Chondrocyte (in vitro differentiated cells): ENCODE data around the gene MMP15. TPM values are rescaled to one million over a fixed set of nuclear protein-coding genes. Genes with fewer than 3 reads are reported as not detected.
A peak's percentile ranks its signal among the peaks of the same experiment; 100 is the strongest.
"Not testable (repeated sequence)": the region's sequence is repeated elsewhere in the genome, so short reads cannot be mapped to it uniquely, and the experiment has no call there.

Experiments
- DNase-seq: peaks from one replicate; pipeline ENCODE4 v3.0.0; 2021; ENCODE audit warnings: mixed read lengths, low spot score
- H3K27ac Mint-ChIP-seq: one replicate; pipeline ENCODE4 v1.8.0; 2021; ENCODE audit warnings: mild to moderate bottlenecking, moderate library complexity, mixed read lengths; ENCODE audit not compliant: unreplicated experiment
- H3K27me3 Mint-ChIP-seq: 2 replicates; pipeline ENCODE4 v1.8.0; 2021; ENCODE audit warnings: low read depth, mixed read lengths
- H3K36me3 Mint-ChIP-seq: 2 replicates; pipeline ENCODE4 v1.8.0; 2021; ENCODE audit warnings: low read depth, mixed read lengths
- H3K4me1 Mint-ChIP-seq: 2 replicates; pipeline ENCODE4 v1.8.0; 2021; ENCODE audit warnings: low read depth, mild to moderate bottlenecking, mixed read lengths
- H3K4me3 Mint-ChIP-seq: one replicate; pipeline ENCODE4 v1.8.0; 2021; ENCODE audit warnings: mild to moderate bottlenecking, moderate library complexity, mixed read lengths; ENCODE audit not compliant: unreplicated experiment
- H3K9me3 Mint-ChIP-seq: 2 replicates; pipeline ENCODE4 v1.8.0; 2021; ENCODE audit warnings: low read depth, mixed read lengths
- CTCF ChIP-seq: fragments of 200-600 bp; sonication (generic); IDR thresholded peaks from 2 replicates; pipeline ENCODE4 v1.5.0; 2021; ENCODE audit warnings: antibody characterized with exemption, mild to moderate bottlenecking, moderate library complexity
- total RNA-seq: library from RNA; stranded (reverse); gene quantifications from 3 replicates; pipeline ENCODE4 v1.2.1, GENCODE V29; 2021

Gene MMP15
- total RNA-seq, 1 donor from 2014 or later = 12.0 TPM

DNA sequence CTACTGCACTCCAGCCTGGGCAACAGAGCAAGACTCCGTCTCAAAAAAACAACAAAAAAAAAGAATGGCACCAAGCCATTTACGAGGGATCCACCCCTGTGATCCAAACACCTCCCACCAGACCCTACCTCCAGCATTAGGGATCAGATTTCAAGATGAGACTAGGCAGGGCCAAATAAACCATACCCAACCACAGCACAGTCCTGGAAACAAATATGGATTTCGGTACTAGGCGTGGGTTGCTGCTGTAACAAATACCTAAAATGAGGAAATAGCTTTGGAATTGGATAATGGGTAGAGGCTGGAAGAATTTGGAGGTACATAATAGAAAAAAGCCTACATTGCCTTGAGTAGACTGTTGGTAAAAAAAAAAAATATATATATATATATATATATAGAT, 49.1 kb downstream of the MMP15 start:
- peaks cover 12% of the 10 kb centered on the region for H3K9me3 Mint-ChIP-seq
- peaks cover 5% of the 10 kb centered on the region for H3K36me3 Mint-ChIP-seq
- H3K27me3 Mint-ChIP-seq = no peaks in the 10 kb centered on the region
- no peak for DNase-seq
- no peak overlapping the region for H3K4me3 Mint-ChIP-seq
- no peak overlapping the region for H3K27ac Mint-ChIP-seq
- no peak for TF ChIP-seq CTCF
- H3K4me1 Mint-ChIP-seq = no peaks in the 10 kb centered on the region

GRCh38 chr16:58076514-58076913, 51.0 kb downstream of the MMP15 start:
- Mint-ChIP-seq H3K4me1 (no peaks in the 10 kb centered on the region), H3K9me3 (peaks cover 12% of the 10 kb centered on the region), H3K27me3 (no peaks in the 10 kb centered on the region), H3K27ac (no peak overlapping the region), H3K4me3 (no peak overlapping the region), H3K36me3 (peaks cover 5% of the 10 kb centered on the region)
- no peak for DNase-seq
- no peak for TF ChIP-seq CTCF

- no peak overlapping the region for H3K4me3 Mint-ChIP-seq
- peaks cover 12% of the 10 kb centered on the region for H3K9me3 Mint-ChIP-seq
- TF ChIP-seq CTCF = no peak
- DNase-seq = no peak
- peaks cover 2% of the 10 kb centered on the region for H3K27me3 Mint-ChIP-seq
- H3K36me3 Mint-ChIP-seq = peaks cover 5% of the 10 kb centered on the region
- H3K4me1 Mint-ChIP-seq = no peaks in the 10 kb centered on the region
- H3K27ac Mint-ChIP-seq = no peak overlapping the region
Observed at GRCh38 chr16:58077796-58078195, 52.2 kb downstream of the MMP15 start.

DNA sequence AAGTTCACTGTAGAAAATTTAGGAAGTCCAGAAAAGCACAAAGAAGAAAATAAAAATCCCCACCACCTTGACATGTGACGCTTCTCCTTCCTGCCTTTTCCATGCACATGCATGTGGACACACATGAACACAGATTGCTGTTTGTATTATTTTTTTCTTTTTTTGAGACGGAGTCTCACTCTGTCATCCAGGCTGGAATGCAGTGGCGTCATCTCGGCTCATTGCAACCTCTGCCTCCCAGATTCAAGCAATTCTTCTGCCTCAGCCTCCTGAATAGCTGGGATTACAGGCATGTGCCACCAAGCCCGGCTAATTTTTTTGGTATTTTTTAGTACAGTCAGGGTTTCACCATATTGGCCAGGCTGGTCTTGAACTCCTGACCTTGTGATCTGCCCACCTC, 55.1 kb downstream of the MMP15 start:
- not testable (repeated sequence) for H3K36me3 Mint-ChIP-seq, H3K4me3 Mint-ChIP-seq, H3K9me3 Mint-ChIP-seq, DNase-seq, H3K27me3 Mint-ChIP-seq, H3K27ac Mint-ChIP-seq, H3K4me1 Mint-ChIP-seq

GRCh38 chr16:58082381-58082780, 56.8 kb downstream of the MMP15 start:
- H3K27me3 Mint-ChIP-seq = peaks cover 2% of the 10 kb centered on the region
- no peak overlapping the region for H3K4me3 Mint-ChIP-seq
- H3K4me1 Mint-ChIP-seq = no peaks in the 10 kb centered on the region
- H3K36me3 Mint-ChIP-seq = no peaks in the 10 kb centered on the region
- no peak overlapping the region for H3K27ac Mint-ChIP-seq
- H3K9me3 Mint-ChIP-seq = no peaks in the 10 kb centered on the region
- DNase-seq = no peak
- no peak for TF ChIP-seq CTCF

- no peaks in the 10 kb centered on the region for H3K36me3 Mint-ChIP-seq
- no peaks in the 10 kb centered on the region for H3K4me1 Mint-ChIP-seq
- peaks cover 2% of the 10 kb centered on the region for H3K27me3 Mint-ChIP-seq
- no peak for TF ChIP-seq CTCF
- DNase-seq = peak; percentile 68
- H3K27ac Mint-ChIP-seq = no peak overlapping the region
- no peaks in the 10 kb centered on the region for H3K9me3 Mint-ChIP-seq
- no peak overlapping the region for H3K4me3 Mint-ChIP-seq
Observed at GRCh38 chr16:58084635-58085034, 59.1 kb downstream of the MMP15 start.
